GM12801 (cell line): ENCODE measurements around the gene CLMP.

Source experiments
- CTCF ChIP-seq: IDR thresholded peaks from one replicate; pipeline ENCODE4 v1.5.1; 2011; ENCODE audit warnings: control low read depth; ENCODE audit not compliant: insufficient read length; ENCODE audit errors: extremely low read depth

CLMP gene

GRCh38 chr11:123034597-123034996 is 160.5 kb downstream of the CLMP start:
- no peak for TF ChIP-seq CTCF

DNA sequence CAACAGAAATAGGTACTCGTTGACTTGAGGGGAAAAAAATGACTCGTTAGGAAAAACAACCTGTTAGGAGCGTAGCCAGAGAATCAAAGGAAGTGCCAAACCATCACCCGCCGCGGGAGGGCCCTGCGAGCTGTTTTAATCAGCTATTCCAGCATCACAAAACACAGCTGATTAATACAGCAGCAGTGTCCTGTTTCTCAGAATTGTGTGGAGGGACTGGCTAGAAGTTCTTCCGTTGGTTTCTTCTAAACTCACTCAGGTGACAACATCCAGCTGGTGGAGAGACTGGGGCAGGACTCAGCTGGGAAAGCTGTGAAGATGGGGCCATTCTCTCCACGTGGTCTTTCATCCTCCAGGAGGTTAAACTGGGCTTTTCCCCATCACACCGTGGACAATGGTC is 161.2 kb downstream of the CLMP start:
- no peak for TF ChIP-seq CTCF

DNA sequence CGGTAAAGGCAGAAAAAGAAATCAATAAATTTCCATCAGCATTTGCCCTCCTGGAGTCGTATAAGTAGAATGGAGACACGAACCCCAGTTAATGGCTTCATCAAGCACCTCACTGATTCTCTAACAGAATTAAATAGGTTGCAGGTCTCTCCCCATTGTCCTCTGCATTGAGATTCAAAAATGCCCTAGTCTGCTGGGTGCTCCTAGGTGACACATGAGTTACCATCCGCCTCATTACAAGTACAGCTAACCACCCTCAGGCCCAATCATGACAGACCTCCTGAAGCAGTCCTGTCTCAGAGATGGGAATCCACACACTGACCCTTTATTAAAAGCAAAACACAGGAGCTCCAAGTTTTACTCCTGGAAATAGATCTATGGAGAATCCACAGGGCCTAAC is 164.5 kb downstream of the CLMP start:
- no peak for TF ChIP-seq CTCF

GRCh38 chr11:123020968-123021367 is 174.1 kb downstream of the CLMP start:
- TF ChIP-seq CTCF: no peak
